Natural killer cell (primary cell): Measurements from ENCODE around the gene PCDH9. TPM values are rescaled to one million over a fixed set of nuclear protein-coding genes. Genes with fewer than 3 reads are reported as not detected.

Experiments
- ATAC-seq, 3 donors: fragments of 150-1000 bp in 2 of 3; fragments of 200-7000 bp in 1 of 3; cut with Tn5 transposase; 1 replicate in 1 of 3; 2 replicates in 2 of 3; pipeline ENCODE4 v1.10.0; 2021; ENCODE audit warnings: mild to moderate bottlenecking in 2 of 3, moderate library complexity in 2 of 3
- DNase-seq, 2 donors: peaks; one replicate each; pipeline versions ENCODE4 v3.0.0 to v3.0.0-alpha.2; 2013 to 2021; ENCODE audit warnings: mixed read lengths in 1 of 2
- H3K27ac ChIP-seq: one replicate; pipeline ENCODE4 v1.5.1; 2013; ENCODE audit warnings: mild to moderate bottlenecking, low read length
- H3K27me3 ChIP-seq: one replicate; pipeline ENCODE4 v1.6.1; 2013; ENCODE audit warnings: low read length; ENCODE audit not compliant: control insufficient read depth, insufficient read depth
- H3K36me3 ChIP-seq: one replicate; pipeline ENCODE4 v1.6.1; 2013; ENCODE audit warnings: low read length; ENCODE audit not compliant: control insufficient read depth, insufficient read depth
- H3K4me1 ChIP-seq: one replicate; pipeline ENCODE4 v1.6.1; 2013; ENCODE audit warnings: low read length; ENCODE audit not compliant: control insufficient read depth, insufficient read depth
- H3K4me3 ChIP-seq: one replicate; pipeline ENCODE4 v1.5.1; 2013; ENCODE audit warnings: low read length
- H3K9me3 ChIP-seq: one replicate; pipeline ENCODE4 v1.6.1; 2013; ENCODE audit warnings: low read length; ENCODE audit not compliant: control insufficient read depth, insufficient read depth
- H3K27ac Mint-ChIP-seq, 2 donors: one replicate each; pipeline ENCODE4 v1.8.0; 2022; ENCODE audit warnings: mild to moderate bottlenecking in 2 of 2, mixed read lengths in 2 of 2, moderate library complexity in 1 of 2
- H3K27me3 Mint-ChIP-seq, 2 donors: one replicate each; pipeline ENCODE4 v1.8.0; 2022; ENCODE audit warnings: low read depth in 2 of 2, mixed read lengths in 2 of 2
- H3K36me3 Mint-ChIP-seq: one replicate; pipeline ENCODE4 v1.8.0; 2022; ENCODE audit warnings: mixed read lengths
- H3K4me1 Mint-ChIP-seq, 2 donors: one replicate each; pipeline ENCODE4 v1.8.0; 2022; ENCODE audit warnings: mixed read lengths in 2 of 2
- H3K4me3 Mint-ChIP-seq: one replicate; pipeline ENCODE4 v1.8.0; 2022; ENCODE audit warnings: mild to moderate bottlenecking, moderate library complexity, mixed read lengths
- H3K9me3 Mint-ChIP-seq, 2 donors: one replicate each; pipeline ENCODE4 v1.8.0; 2022; ENCODE audit warnings: mixed read lengths in 2 of 2
- CTCF ChIP-seq: fragments of 200-600 bp; IDR thresholded peaks from one replicate; pipeline ENCODE4 v1.8.0; 2022; ENCODE audit warnings: antibody characterized with exemption
- WGBS: methylation state at CpG from one replicate; pipeline ENCODE4 v1.1.7; 2013; ENCODE audit warnings: missing lambda C conversion rate; ENCODE audit not compliant: insufficient coverage; 5-methylcytosine and 5-hydroxymethylcytosine counted together
- intact Hi-C: fragments of 100-400 bp; cut with micrococcal nuclease; formaldehyde crosslinking; loops from one replicate; pipeline ENCODE4 v1.14.2; 2022
- total RNA-seq, 4 donors: library from RNA; stranded (reverse); fragments of 120-200 nt in 1 of 4; gene quantifications; one replicate each; pipeline versions ENCODE4 v1.2.3 to v1.2.4, GENCODE V29; 2013 to 2022

Gene PCDH9
- total RNA-seq, 3 donors from 2014 or later (not counting 1 experiment from before 2014, with no cell fraction given): 0.43 to 1.5 (median 0.68) TPM

GRCh38 chr13:66576381-66576780 is 653.8 kb downstream of the PCDH9 start:
- H3K36me3 ChIP-seq: no peaks in the 10 kb centered on the region
- Mint-ChIP-seq H3K4me1 (no peaks in the 10 kb centered on the region), H3K36me3 (no peaks in the 10 kb centered on the region), H3K27me3 (no peaks in the 10 kb centered on the region), H3K4me3 (no peak overlapping the region), H3K9me3 (peaks cover 8% of the 10 kb centered on the region in 2 donors), H3K27ac (no peak overlapping the region)
- no peaks in the 10 kb centered on the region for H3K27me3 ChIP-seq
- H3K4me3 ChIP-seq: no peak overlapping the region
- H3K4me1 ChIP-seq: no peaks in the 10 kb centered on the region
- no peak for DNase-seq
- 80% methylated on average over 1 of the region's 1 CpG for WGBS
- ATAC-seq: no peak
- intact Hi-C loops: no loop called here
- H3K27ac ChIP-seq: no peak overlapping the region
- no peak for TF ChIP-seq CTCF
- H3K9me3 ChIP-seq: no peaks in the 10 kb centered on the region

GRCh38 chr13:66574606-66575005 is 655.5 kb downstream of the PCDH9 start:
- no peak overlapping the region for H3K4me3 Mint-ChIP-seq
- 90% methylated on average over 6 of the region's 6 CpGs for WGBS
- Histone ChIP-seq H3K4me3 (no peak overlapping the region), H3K9me3 (no peaks in the 10 kb centered on the region), H3K27me3 (no peaks in the 10 kb centered on the region), H3K4me1 (no peaks in the 10 kb centered on the region), H3K27ac (no peak overlapping the region), H3K36me3 (no peaks in the 10 kb centered on the region)
- DNase-seq (no peak), ATAC-seq (no peak)
- H3K9me3 Mint-ChIP-seq: peaks cover 8% of the 10 kb centered on the region in 2 donors
- TF ChIP-seq CTCF: no peak
- no peaks in the 10 kb centered on the region for H3K36me3 Mint-ChIP-seq
- H3K27me3 Mint-ChIP-seq: no peaks in the 10 kb centered on the region
- intact Hi-C loops: no loop called here
- H3K4me1 Mint-ChIP-seq: no peaks in the 10 kb centered on the region
- H3K27ac Mint-ChIP-seq: no peak overlapping the region

GRCh38 chr13:66567899-66568612 is 662.1 kb downstream of the PCDH9 start:
- no peaks in the 10 kb centered on the region for H3K9me3 ChIP-seq
- no peak for DNase-seq
- Mint-ChIP-seq H3K27ac (no peak overlapping the region), H3K36me3 (no peaks in the 10 kb centered on the region), H3K4me3 (no peak overlapping the region), H3K27me3 (no peaks in the 10 kb centered on the region), H3K4me1 (no peaks in the 10 kb centered on the region), H3K9me3 (peaks cover 3 to 9% of the 10 kb centered on the region in 2 donors)
- no peaks in the 10 kb centered on the region for H3K36me3 ChIP-seq
- intact Hi-C loops: no loop called here
- H3K4me1 ChIP-seq: no peaks in the 10 kb centered on the region
- no peak for ATAC-seq
- no peak for TF ChIP-seq CTCF
- 89% methylated on average over 1 of the region's 5 CpGs for WGBS
- no peak overlapping the region for H3K4me3 ChIP-seq
- no peaks in the 10 kb centered on the region for H3K27me3 ChIP-seq
- H3K27ac ChIP-seq: no peak overlapping the region

GRCh38 chr13:66565279-66565678 is 664.9 kb downstream of the PCDH9 start:
- H3K36me3 ChIP-seq: no peaks in the 10 kb centered on the region
- Mint-ChIP-seq H3K27me3 (no peaks in the 10 kb centered on the region), H3K4me3 (no peak overlapping the region), H3K9me3 (peaks cover 3 to 9% of the 10 kb centered on the region in 2 donors), H3K4me1 (no peaks in the 10 kb centered on the region), H3K27ac (no peak overlapping the region), H3K36me3 (no peaks in the 10 kb centered on the region)
- no peak overlapping the region for H3K27ac ChIP-seq
- no peak for TF ChIP-seq CTCF
- H3K9me3 ChIP-seq: no peaks in the 10 kb centered on the region
- no peaks in the 10 kb centered on the region for H3K27me3 ChIP-seq
- no peak for ATAC-seq
- no peak for DNase-seq
- intact Hi-C loops: no loop called here
- H3K4me1 ChIP-seq: no peaks in the 10 kb centered on the region
- H3K4me3 ChIP-seq: no peak overlapping the region
